DOHH2 (cell line): ENCODE data around the gene TMEM151A.

Source experiments
- EZH2phosphoT487 ChIP-seq: fragments of 200-600 bp; sonication (generic); IDR thresholded peaks from 2 replicates; pipeline ENCODE4 v1.6.1; 2017; ENCODE audit warnings: borderline replicate concordance, mild to moderate bottlenecking, antibody characterized with exemption, low read length, moderate library complexity, mixed read lengths
- TF ChIP-seq, protein P1 (sequence below): fragments of 200-600 bp; sonication (generic); IDR thresholded peaks from one replicate; pipeline ENCODE4 v1.5.1; 2014; ENCODE audit warnings: antibody characterized with exemption, mild to moderate bottlenecking, low read depth, low read length; ENCODE audit not compliant: poor library complexity, severe bottlenecking

DNA sequence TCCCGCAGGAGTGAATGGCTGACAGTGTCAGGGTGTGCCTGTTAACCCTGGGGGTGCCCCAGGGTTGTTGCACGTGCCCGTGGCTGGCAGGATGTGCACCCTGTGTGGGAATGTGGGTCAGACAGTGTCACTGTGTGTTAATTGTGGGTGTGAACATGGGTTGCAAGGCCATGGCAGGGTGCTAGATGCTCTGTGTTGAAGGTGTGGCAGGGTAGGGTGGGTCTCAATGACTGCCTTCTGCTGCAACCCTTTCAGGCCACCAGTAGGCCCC lies 36.3 kb downstream of the TMEM151A start:
- TF ChIP-seq, protein P1, sequence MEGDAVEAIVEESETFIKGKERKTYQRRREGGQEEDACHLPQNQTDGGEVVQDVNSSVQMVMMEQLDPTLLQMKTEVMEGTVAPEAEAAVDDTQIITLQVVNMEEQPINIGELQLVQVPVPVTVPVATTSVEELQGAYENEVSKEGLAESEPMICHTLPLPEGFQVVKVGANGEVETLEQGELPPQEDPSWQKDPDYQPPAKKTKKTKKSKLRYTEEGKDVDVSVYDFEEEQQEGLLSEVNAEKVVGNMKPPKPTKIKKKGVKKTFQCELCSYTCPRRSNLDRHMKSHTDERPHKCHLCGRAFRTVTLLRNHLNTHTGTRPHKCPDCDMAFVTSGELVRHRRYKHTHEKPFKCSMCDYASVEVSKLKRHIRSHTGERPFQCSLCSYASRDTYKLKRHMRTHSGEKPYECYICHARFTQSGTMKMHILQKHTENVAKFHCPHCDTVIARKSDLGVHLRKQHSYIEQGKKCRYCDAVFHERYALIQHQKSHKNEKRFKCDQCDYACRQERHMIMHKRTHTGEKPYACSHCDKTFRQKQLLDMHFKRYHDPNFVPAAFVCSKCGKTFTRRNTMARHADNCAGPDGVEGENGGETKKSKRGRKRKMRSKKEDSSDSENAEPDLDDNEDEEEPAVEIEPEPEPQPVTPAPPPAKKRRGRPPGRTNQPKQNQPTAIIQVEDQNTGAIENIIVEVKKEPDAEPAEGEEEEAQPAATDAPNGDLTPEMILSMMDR = no peak
- no peak for TF ChIP-seq EZH2phosphoT487
